GM21576 (cell line): ENCODE measurements around the gene FOXP2.
"Not testable (repeated sequence)": the region's sequence is repeated elsewhere in the genome, so short reads cannot be mapped to it uniquely, and the experiment has no call there.

ENCODE experiments used
- ATAC-seq: cut with Tn5 transposase; IDR thresholded peaks from one replicate; pipeline ENCODE4 v1.9.1; 2021; ENCODE audit warnings: mild to moderate bottlenecking, moderate library complexity; ENCODE audit not compliant: unreplicated experiment

FOXP2 gene

GRCh38 chr7:114497491-114497890, 82.9 kb downstream of the FOXP2 start:
- ATAC-seq: not testable (repeated sequence)

DNA sequence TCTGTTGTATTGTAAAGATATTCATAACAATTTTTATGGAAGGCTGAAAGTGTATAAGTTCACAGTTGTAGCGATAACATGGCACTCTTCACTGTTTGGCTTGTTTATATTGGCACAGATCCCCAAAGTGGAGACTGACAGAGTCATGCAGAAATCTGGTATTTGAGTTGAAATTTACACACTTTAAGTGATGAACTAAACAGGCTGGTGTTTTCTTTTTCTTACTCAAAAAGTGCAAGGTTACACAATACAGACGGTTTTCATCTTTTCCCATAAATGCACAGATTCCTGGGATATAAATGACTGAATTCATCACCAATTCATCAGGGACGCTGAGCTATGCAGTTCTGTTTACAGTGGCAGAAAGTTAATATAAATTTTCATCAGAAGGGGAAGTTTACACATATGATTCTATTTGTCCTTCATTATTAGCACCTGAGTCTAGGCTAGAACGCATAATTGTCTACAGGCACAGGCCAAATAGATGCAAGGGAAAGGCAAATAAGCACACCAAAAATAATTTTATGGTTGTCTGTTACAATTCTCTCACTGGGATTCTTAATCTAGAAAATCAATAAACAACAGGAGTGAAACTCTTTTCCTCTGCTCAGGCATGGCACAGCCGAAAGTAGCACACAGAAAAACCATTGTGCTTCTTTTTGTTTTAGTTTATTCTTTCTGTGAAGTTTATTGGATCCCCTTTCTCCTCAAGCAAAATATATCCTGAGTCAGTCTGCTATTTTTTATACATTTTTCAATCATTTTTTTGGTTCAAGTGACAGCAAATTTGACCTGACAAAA, 88.0 kb downstream of the FOXP2 start:
- ATAC-seq: no peak

DNA sequence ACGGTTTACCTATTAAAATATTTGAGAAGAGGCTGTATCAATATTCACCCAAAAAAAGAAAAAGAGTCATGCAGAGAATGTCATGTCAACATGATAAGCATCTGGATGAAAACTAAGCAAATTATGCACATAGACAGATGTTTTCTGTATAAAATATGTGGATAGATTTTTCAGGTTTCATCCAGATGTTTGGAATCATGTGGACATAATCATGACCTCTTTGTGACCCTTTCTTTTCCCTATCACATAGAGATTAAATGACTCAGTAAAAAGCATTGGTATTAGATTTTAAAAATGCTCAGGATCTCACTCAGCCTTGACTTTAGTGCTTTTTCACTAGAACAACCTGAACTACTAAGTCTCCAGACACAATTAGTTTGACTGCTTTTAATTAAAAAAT, 90.0 kb downstream of the FOXP2 start:
- no peak for ATAC-seq

- no peak for ATAC-seq
Measured at GRCh38 chr7:114507381-114507780, 92.8 kb downstream of the FOXP2 start.

DNA sequence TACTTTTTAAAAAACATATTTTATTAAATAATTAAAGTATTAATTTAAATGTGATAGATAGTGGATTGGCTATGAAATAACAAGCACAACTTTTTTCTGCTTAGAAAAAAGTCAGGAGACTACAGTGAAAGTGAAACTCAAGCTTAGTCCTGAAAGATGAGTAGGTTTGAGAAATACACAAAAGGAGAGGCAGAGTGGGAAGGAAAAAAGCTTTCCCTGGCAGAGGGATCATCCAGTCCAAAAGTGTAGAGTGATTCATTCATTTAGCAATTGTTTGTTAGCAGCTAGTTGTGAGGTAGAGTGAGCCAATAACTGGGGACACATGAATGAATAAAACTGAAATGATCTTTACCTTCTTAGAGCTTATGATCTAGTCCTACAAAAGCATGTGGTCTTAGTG, 93.5 kb downstream of the FOXP2 start:
- ATAC-seq: no peak

- not testable (repeated sequence) for ATAC-seq
Measured at GRCh38 chr7:114510824-114511223, 96.2 kb downstream of the FOXP2 start.

DNA sequence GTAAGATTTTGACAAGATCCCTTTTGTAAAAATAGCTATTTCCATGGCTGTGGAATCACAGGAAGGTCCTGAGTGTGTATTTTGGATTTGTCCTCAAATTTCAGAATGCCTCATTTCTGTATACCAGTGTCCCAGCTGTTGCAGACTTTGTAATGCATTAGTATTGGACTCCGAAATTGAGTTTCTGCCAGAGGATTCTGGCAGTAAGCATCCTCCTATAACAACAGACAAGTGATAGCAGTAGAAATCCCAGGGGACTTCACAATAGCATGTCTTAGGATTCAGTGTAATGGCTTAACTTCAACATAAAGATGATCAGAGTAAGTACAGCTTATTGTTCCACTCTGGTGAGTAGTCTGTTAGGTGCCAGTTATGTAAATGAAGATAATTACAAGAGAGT, 104.6 kb downstream of the FOXP2 start:
- no peak for ATAC-seq

DNA sequence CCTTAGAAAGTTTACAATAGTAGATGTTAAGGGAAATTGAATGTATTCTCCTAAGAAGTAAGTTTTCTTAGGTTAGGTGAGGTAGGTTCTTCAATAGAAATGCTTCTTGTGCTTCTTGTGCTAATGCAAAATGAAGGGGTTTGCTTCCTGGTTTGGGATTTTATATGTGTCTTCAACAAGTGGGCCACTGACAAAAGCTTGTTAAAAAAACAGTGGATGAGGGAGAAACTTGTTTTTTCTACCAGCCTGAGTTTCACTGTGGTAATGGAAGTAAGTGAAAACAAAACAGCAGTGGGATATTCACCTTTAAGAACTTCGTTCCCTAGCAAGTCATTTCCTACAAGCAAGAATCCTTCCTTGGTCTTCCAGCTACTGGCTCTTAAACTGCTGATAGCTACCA, 107.5 kb downstream of the FOXP2 start:
- ATAC-seq: no peak

- ATAC-seq: no peak
Measured at GRCh38 chr7:114527589-114527988, 113.0 kb downstream of the FOXP2 start.

DNA sequence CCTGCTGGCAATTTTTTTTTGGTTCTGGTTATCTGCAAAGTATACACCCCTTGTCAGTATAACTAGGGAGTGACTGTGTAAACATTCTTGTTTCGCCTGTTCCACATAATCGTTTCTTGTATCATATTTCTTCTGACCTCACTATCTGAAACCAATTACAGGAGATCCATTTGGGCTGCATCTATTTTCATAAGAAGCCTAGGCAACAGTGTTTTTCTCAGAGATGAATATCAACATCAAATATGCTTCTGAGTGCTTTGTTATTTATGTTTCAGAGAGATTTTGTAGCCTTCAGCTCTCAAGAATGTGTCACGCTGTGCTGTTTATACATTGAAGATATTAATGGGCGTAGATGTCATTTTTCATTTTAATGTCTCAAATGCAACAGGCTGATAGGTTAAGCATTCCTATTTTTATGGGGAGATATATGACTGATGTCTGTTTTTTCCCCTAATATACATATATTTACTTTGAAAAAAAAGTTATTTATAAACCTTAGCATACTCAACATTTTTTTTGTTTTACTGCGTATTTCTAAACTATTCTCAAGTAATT, 115.5 kb downstream of the FOXP2 start:
- ATAC-seq: no peak

DNA sequence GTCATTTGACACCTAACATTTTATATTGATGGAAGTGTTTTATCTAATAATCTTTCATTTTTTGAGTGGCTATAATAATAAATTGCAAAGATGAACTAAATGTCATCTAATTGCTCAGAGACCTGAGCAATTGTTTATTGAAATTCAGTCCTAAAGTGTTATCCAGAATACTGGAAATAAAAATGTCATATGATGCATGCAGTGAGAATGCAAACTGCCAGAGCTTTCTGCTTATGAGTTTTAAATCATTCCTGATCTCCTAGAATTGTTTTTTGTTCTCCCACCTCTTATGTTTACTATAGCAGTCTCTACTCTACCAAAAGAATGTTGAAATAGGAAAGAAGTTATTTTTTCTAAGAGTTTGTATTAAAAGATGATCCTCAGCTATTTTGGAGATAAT, 116.7 kb downstream of the FOXP2 start:
- ATAC-seq: no peak

- ATAC-seq: no peak
Measured at GRCh38 chr7:114533131-114533530, 118.5 kb downstream of the FOXP2 start.

- no peak for ATAC-seq
Measured at GRCh38 chr7:114534953-114535352, 120.3 kb downstream of the FOXP2 start.

- no peak for ATAC-seq
Measured at GRCh38 chr7:114539575-114539974, 125.0 kb downstream of the FOXP2 start.

GRCh38 chr7:114540291-114540690, 125.7 kb downstream of the FOXP2 start:
- ATAC-seq: no peak

GRCh38 chr7:114547346-114547745, 132.7 kb downstream of the FOXP2 start:
- ATAC-seq: not testable (repeated sequence)

DNA sequence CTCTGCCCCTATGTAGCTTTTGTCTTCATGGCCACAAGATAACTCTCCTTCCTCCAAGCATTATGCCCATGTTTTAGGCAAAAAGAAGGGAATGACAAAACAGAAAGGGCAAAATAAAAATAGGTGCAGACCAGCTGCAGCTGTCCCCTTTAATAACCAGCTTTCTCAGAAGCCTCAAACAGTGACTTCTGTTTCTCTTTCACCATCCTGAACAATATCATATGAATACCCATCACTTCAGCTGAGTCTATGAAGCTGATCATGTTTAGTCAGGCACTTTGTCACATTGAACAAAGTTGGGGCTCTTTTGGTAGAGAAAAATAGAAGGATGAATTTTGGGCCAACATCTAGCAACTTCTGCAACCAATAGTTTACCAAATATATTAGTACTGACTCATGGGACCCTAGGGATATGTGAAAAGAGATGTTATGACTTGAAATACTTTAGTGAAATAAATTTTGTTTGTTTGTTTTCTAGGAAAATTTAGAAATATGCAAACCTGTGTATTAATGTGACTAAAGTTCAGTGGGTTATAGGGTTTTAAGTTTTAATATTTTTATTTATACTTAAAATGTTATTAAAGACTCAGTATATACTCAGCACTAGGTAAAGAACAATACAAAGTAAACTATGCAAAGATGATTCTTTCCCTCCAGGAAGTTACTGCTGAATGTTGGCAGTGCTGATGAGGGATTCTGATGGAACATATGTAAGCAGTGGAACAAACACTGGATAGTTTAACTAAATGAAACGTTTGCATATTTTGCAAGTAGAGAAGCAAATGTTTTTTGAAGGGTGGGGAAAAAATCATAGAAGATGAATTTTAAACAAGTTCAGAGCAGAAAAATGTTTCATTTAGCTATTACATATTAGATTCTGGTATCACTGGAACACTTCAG, 133.7 kb downstream of the FOXP2 start:
- ATAC-seq: no peak

DNA sequence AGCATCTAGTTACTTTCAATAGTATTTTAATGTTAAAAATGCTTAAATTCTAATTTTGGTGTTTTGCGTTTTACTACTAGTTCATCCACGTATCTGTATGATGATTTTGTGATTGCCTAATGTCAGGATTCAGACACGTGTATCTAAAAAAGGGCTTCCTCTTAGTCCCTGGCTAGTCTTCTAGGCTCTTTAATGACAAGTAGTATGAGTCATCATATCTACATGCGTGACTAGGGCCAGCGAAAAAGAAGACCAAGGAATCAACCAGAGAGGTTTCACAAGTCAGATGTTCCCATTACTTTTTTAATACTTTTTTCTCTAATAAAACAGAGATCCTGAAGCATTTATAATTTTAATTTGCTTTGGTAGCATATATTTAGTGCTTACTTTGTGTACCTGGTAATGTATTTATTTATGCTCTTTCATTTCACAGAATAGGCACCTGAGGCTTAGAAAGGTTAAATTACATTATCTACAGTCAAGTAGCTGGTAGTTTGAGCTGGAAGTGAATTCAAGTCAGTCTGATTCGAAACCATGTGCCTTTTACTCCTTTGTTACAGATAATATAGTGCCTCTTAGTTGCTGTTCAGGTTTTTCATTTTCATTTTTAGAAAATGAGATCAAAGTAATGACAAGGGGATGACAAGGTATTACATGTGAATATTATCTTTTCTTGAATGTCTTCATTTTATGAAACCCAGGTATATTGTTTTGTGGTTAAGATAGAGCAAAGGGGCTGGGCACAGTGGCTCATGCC, 140.3 kb downstream of the FOXP2 start:
- ATAC-seq: peak; percentile 83

- ATAC-seq: no peak
Measured at GRCh38 chr7:114567416-114567815, 152.8 kb downstream of the FOXP2 start.

- no peak for ATAC-seq
Measured at GRCh38 chr7:114569220-114569619, 154.6 kb downstream of the FOXP2 start.

DNA sequence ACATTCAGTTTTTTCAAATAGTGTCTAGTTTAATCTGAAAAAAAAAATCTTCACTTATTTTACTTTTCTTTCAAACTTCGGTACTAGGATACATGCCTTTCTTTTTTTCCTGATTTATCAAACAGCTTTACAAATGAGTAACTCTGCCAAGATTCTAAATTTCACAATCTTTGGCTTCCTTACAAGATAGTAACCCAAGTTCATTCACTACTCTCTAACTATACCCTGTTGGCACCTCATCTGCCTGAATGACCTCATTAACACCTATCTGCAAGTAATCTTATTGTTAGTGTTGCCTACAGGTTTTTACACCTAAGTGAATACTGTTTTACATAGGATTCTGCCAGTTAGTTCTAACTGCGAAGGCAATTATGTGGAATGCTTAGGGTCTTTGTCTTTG, 159.8 kb downstream of the FOXP2 start:
- no peak for ATAC-seq
